ENCODE data around the gene CDH13. TPM values are rescaled to one million over a fixed set of nuclear protein-coding genes. Genes with fewer than 3 reads are reported as not detected.

CDH13 gene
- total and polyA plus RNA-seq, 2 donors (not counting 1 experiment from before 2014, with no cell fraction given), result 27.6 to 96.7 TPM

GRCh38 chr16:83117810-83118209 lies 491.0 kb downstream of the CDH13 start:
- Histone ChIP-seq H3K27ac (ENCODE audit: insufficient read depth, low read length) (no peak overlapping the region), H3K4me1 (ENCODE audit: control insufficient read depth, extremely low read depth, insufficient read depth, low read length) (no peaks in the 10 kb centered on the region), H3K79me2 (ENCODE audit: control insufficient read depth, insufficient read depth, low read length) (no peaks in the 10 kb centered on the region), H3K9ac (ENCODE audit: insufficient read depth, low read length) (no peak overlapping the region), H4K20me1 (ENCODE audit: control insufficient read depth, extremely low read depth, insufficient read depth, low read length) (no peaks in the 10 kb centered on the region), H3K27me3 (ENCODE audit: control insufficient read depth, insufficient read depth, low read length) (no peaks in the 10 kb centered on the region), H3K4me2 (ENCODE audit: extremely low read depth, insufficient read depth, low read length) (no peak overlapping the region), H2AFZ (ENCODE audit: low read length) (no peak overlapping the region), H3K4me3 (replicated peaks in 1 of 4; ENCODE audit: control extremely low read depth in 1 of 4, insufficient read depth in 1 of 4, low read depth in 3 of 4, low read length in 4 of 4) (no peak overlapping the region), H3K36me3 (ENCODE audit: control insufficient read depth, insufficient read depth, low read length) (no peaks in the 10 kb centered on the region), H3K9me3 (ENCODE audit: control insufficient read depth, insufficient read depth, low read depth, low read length) (no peaks in the 10 kb centered on the region)
- no peak for DNase-seq (ENCODE audit: low read depth in 2 of 2)
- TF ChIP-seq CTCF (conservative IDR thresholded peaks at IDR 0.05 in 1 of 2, IDR thresholded peaks at IDR 0.05 in 1 of 2; ENCODE audit: low read depth in 1 of 2, low read length in 2 of 2) (no peak), EZH2 (IDR thresholded peaks at IDR 0.05; ENCODE audit: low read length, missing control alignments) (no peak)

GRCh38 chr16:83118365-83118764 lies 491.6 kb downstream of the CDH13 start:
- Histone ChIP-seq H3K4me2 (ENCODE audit: extremely low read depth, insufficient read depth, low read length) (no peak overlapping the region), H3K9ac (ENCODE audit: insufficient read depth, low read length) (no peak overlapping the region)
- DNase-seq (ENCODE audit: low read depth in 2 of 2), result peak in 1 of 2 donors; percentile 77

DNA sequence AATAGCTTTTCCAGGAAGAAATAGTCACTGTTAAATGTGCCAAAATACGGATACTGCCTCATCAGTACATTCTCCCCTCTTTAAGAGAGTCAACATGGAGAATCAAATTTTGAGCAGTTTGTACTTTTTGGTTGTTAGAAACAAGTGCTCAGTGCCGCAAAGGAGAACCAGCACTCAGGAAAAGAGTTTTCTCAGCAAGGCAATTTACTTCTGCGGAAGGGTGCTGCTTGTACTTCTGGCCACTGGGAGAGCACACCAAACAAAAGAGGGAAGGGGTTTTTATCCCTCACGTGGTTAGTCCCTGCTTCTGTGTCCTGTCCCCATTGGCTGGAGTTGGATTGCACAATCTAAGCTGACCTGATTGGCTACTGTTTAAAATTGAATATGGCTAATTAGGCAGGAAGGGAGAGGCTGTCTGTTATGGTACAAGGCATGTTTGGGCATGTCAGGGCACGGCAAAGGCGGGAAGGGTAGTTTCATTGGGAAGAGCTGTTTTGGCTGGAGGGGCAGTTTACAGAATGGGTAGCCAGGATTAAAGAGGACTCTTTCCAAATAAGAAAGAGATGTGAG lies 499.3 kb downstream of the CDH13 start:
- H2AFZ ChIP-seq (ENCODE audit: low read length), result no peak overlapping the region
- H3K4me3 ChIP-seq (replicated peaks in 1 of 4; ENCODE audit: control extremely low read depth in 1 of 4, insufficient read depth in 1 of 4, low read depth in 3 of 4, low read length in 4 of 4), result no peak overlapping the region
- H3K4me2 ChIP-seq (ENCODE audit: extremely low read depth, insufficient read depth, low read length), result no peak overlapping the region
- no peaks in the 10 kb centered on the region for H3K4me1 ChIP-seq (ENCODE audit: control insufficient read depth, extremely low read depth, insufficient read depth, low read length)
- no peaks in the 10 kb centered on the region for H4K20me1 ChIP-seq (ENCODE audit: control insufficient read depth, extremely low read depth, insufficient read depth, low read length)
- no peaks in the 10 kb centered on the region for H3K79me2 ChIP-seq (ENCODE audit: control insufficient read depth, insufficient read depth, low read length)
- no peaks in the 10 kb centered on the region for H3K9me3 ChIP-seq (ENCODE audit: control insufficient read depth, insufficient read depth, low read depth, low read length)
- TF ChIP-seq EZH2 (IDR thresholded peaks at IDR 0.05; ENCODE audit: low read length, missing control alignments), result no peak
- TF ChIP-seq CTCF (conservative IDR thresholded peaks at IDR 0.05 in 1 of 2, IDR thresholded peaks at IDR 0.05 in 1 of 2; ENCODE audit: low read depth in 1 of 2, low read length in 2 of 2), result no peak
- no peaks in the 10 kb centered on the region for H3K27me3 ChIP-seq (ENCODE audit: control insufficient read depth, insufficient read depth, low read length)
- no peak overlapping the region for H3K27ac ChIP-seq (ENCODE audit: insufficient read depth, low read length)
- no peak for DNase-seq (ENCODE audit: low read depth in 2 of 2)
- H3K36me3 ChIP-seq (ENCODE audit: control insufficient read depth, insufficient read depth, low read length), result no peaks in the 10 kb centered on the region
- no peak overlapping the region for H3K9ac ChIP-seq (ENCODE audit: insufficient read depth, low read length)

More at GRCh38 chr16:83118365-83118764, 491.6 kb downstream of the CDH13 start:
- Histone ChIP-seq H3K27me3 (ENCODE audit: control insufficient read depth, insufficient read depth, low read length) (no peaks in the 10 kb centered on the region), H2AFZ (ENCODE audit: low read length) (no peak overlapping the region), H3K4me1 (ENCODE audit: control insufficient read depth, extremely low read depth, insufficient read depth, low read length) (no peaks in the 10 kb centered on the region), H3K4me3 (replicated peaks in 1 of 4; ENCODE audit: control extremely low read depth in 1 of 4, insufficient read depth in 1 of 4, low read depth in 3 of 4, low read length in 4 of 4) (no peak overlapping the region), H3K79me2 (ENCODE audit: control insufficient read depth, insufficient read depth, low read length) (no peaks in the 10 kb centered on the region), H4K20me1 (ENCODE audit: control insufficient read depth, extremely low read depth, insufficient read depth, low read length) (no peaks in the 10 kb centered on the region), H3K27ac (ENCODE audit: insufficient read depth, low read length) (no peak overlapping the region), H3K36me3 (ENCODE audit: control insufficient read depth, insufficient read depth, low read length) (no peaks in the 10 kb centered on the region), H3K9me3 (ENCODE audit: control insufficient read depth, insufficient read depth, low read depth, low read length) (no peaks in the 10 kb centered on the region)
- TF ChIP-seq CTCF (conservative IDR thresholded peaks at IDR 0.05 in 1 of 2, IDR thresholded peaks at IDR 0.05 in 1 of 2; ENCODE audit: low read depth in 1 of 2, low read length in 2 of 2) (no peak), EZH2 (IDR thresholded peaks at IDR 0.05; ENCODE audit: low read length, missing control alignments) (no peak)

Data from fibroblast of lung (primary cell).